HG03045 (cell line): ENCODE measurements around the gene TMEM214.

ENCODE experiments used
- ATAC-seq: cut with Tn5 transposase; IDR thresholded peaks from one replicate; pipeline ENCODE4 v1.9.1; 2021; ENCODE audit warnings: mild to moderate bottlenecking, moderate library complexity; ENCODE audit not compliant: unreplicated experiment

The TMEM214 gene

DNA sequence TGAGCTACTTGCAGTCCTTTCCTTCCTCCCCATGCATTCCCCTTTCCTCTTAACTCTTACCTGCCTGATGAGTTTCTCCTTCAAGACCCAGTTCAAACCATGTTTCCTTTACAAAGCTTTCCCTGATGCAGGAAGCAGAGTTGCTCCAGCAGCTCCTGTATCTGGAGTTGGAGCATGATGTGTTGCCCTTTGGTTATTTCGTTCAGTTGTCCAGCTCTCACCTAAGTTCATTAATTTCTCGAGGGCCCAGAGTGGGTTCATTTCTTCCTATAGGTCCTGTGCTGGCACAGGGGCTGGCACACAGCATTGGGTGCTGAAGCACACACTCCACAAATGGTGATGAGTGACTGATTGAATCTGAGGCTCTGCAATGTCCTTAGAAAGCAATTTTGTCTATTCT, 23.0 kb upstream of the TMEM214 start:
- ATAC-seq, result no peak

DNA sequence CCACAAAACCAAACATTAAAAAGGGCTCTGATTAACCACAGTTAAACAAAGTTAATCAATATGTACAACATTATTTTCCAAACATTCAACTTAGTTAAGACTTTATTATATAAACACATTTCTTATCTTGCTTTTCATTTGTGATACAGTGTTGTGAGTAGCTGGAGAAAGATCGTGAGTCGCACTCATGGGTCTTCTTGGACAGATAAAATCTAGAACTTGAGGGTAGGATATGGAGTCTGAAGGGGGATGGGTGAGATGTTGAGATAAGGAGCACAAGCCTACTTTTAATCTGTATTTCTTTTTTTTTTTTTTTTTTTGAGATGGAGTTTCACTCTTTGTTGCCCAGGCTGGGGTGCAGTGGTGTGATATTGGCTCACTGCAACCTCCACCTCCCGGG, 22.6 kb upstream of the TMEM214 start:
- no peak for ATAC-seq

DNA sequence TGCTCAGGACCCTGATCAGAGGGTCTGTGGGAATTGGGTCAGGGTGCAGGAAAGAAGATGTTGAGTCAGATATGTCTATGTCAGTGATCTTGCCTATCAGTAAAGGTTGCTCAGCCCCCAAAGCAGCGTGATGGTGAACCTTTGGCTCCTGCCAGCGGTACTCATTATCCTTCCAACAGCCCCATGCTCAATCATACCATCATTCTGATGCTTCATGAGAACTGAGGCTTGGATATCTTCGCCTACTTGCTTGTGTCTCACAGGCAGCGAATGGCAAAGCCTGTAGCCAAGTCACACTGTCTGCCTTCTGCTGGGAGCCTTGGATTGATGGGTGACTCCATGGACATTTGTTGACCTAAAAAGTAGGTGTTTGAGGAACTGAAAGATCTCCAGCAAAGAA, 19.0 kb upstream of the TMEM214 start:
- no peak for ATAC-seq

DNA sequence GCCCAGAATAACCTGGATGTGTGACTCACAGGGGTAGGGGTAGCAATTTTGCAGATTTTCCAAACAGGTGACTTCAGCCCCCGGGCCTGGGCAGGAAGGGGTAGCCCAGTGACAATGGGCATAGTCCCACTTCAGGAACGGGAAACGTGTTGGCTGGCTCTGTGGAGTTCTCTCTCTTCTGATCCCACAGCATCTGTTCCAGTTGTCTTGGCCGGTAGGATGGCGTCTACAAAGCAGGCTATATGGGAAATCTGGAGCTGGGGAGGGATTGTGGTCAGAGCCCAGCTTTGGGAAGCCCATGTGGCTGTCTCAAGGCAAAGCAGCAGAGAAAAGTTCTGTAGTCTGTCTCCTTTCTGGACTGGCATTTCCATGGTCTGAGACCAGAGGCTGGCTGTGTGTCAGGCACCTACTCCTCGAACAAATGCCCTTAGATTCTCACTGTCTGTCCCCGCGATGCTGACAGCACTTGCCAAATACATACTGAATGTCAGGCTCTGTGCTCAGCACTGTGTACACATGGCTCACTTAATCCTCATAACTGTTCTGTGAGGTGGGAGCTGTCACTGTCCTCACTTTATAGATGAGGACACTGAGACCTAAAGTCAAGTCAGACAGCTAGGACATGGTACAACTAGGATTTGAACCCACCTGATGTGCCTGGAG, 17.9 kb upstream of the TMEM214 start:
- ATAC-seq, result no peak

DNA sequence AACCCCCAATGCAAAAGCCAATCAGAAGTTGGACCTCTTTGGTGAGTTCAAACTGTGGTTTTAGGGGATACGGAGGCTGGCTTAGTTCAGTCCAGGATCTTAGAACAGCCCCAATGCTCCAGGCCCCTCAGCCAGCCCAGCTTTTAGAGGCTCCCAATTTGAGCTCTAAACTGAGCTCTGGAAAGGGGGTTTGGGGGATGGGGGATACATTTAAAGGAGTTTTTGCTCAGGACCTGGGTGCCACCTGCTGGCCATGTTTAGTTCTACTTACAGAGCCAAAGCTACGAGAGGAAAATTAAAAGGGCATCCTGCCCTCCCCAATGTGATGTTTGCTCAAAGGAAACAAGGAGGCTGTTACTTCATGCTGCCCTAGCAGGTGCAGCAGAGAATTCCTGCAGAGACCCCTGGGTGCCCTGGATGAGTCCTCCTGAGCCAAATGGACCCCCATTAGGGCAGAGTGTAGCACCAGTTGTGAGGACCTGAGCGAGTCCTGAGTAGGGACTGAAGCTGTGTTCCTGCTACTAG, 15.9 kb upstream of the TMEM214 start:
- no peak for ATAC-seq

DNA sequence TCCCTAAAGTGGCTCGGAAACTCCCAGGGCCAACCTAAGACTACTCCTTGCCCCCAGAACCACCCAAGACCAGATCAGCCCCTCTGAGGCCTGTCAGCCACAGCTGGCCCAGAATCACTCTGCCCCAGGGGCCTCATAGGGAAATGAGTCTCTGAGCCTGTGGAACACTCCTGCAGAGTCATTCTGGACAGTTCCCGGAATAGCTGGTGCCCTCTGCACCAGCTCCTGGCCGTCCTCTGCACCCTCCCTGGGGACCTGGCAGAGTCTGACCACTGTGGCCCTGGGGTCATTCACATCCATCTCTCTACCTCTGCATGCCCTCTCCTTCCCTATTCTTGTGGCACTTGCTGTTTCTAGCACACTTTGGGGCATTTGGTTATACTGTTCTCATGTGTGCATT, 14.6 kb upstream of the TMEM214 start:
- ATAC-seq, result no peak

DNA sequence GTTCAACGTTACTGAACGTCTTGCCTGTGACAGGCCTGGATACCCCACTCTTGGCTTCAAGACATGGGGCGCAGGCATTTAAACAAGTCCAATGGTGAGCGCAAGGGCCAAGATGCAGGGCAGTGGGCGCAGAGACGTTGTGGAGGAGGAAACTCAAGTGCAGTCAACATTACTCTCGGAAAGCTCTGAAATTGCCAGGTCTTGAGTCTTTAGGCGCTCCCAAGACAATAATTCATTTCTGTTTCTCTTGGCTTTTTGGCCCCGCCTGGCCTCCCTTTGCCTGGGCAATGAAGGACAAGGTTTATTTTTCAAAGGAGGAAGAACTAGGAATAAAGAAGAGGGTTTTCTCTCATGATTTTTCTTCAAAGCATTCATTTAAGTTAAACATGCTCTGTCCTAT, 13.3 kb upstream of the TMEM214 start:
- no peak for ATAC-seq

DNA sequence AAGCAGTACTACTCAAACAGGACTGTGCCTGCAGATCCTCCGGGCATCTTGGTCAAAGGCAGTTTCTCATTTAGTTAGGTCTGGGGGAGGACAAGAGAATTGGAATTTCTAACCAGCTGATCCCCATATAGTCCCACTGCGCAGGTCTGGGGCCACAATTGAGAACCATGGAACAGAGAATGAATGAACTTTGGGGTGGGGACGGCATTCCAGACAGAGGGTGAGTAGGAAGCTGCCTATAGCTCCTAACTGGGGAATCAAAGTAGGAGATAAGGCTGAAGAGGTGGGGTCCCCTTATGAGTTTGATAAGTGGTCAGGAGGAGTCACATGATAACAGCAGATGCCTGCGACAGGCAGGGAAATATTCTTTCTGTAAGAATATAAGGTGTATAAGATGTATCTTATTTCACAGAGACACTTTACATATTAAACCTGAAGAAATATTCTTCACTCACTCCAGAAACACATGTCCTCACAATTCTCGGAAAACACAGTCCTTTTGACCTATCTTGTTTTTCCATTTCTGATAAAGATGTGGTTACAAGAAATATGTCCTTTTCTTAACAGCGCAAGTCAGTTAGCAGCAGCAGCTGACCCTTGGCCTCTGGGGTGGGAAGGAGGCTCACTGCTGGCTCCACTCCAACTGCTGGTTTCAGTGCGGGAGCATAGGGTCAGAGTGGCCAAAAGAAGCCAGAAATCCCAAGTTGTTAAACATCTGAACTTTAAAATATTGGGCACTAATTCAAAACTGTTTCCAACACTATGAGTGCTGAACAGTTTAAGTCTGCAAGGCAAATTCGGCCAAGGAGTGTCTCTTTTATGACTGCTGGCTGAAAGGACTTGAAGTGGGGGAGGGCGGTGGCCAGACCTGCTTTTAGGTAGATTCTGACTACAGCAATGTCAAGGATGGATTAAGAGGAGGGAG, 12.6 kb upstream of the TMEM214 start:
- no peak for ATAC-seq

DNA sequence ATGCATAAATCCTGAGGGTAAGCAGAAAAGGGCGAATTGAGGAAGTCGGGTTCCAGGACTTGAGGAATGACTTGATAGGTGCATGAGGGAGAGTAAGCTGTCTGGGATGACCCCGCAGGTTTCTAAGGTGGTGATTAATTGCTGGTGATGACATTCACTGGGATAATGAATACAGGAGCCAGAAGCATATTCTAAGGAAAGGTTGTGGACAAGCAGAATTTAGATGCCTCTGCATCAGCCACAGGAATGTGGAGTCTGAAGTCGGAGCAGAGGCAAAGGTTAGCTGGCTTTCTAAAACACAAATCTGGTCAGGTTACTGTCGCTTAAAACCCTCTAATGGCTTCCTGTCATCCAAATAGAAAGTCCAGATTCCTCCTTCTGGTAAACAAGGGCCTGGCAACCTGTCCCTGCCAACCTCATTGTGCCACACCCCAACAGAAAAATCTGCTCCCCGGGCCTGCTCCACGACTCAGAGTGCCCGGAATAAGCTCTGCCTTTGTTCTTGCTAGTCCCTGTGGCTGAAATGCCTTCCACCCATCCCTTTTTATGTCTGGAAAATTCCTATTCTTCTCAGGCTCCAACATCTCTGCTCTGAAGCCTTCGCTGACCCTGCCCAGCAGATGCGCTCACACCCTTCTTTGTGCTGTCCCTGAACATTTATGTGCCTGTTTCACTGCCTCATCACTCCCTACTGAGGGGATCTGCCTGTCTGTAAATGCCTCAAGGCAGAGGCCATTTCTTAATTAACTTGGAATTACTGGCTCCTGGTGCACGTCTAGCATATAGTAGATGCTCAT, 11.3 kb upstream of the TMEM214 start:
- ATAC-seq, result no peak

DNA sequence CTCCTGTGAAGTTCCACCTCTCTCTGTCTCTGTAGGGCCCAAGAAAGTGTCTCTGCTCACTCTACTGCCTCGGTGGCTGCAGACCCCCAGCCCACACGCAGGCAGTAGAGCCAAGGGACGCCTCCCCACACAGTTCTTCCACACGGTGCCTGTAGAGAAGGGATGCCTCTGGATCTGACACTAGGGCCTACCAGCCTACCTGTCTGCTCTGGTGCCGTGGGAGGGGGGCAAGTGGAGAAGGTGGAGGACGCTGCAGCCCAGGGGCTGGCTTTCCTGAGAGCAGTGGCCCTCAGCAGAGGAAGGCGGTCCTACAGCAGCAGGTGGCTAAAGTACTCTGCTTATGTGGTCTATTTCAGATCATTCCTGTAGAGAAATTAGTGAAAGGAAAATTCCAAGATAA, 9.0 kb upstream of the TMEM214 start:
- no peak for ATAC-seq

DNA sequence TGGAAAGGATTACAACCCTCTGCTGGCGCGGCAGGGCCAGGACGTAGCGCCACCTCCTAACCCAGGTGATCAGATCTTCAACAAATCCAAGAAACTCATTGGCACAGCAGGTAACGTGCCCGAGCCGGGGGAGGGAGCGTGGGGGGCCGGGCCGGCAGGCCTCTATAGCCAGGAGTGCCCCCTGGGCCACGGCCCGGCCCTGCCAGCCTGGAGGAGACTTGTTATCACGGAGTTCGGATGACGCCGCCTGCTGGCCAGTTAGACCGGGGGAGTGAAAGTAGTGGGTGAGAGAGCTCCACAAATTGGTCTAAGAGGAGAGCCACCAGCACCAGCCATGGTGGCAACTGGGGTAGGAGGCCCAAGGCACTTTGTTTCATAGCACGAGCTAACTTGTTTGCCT, 8.6 kb upstream of the TMEM214 start:
- no peak for ATAC-seq

DNA sequence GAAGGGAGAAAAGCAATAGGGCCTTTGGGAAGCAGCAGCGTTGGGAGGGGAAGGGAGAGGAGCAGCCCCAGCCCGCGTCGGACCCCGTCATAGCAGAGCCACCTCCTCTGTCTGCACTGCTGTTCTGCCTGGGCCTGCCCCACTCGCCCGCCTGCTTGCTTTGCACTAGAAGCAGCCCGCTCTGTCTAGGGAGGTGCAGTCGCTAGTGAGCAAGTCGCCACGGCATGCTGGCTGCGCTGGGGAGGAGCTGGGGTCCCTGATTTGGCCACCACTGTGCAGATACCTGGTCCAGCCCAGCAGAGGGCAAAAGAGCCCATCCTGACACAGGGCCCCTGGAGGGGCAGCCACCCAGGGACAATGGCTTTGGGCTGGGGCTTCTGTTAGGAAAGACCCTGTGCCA, 8.0 kb upstream of the TMEM214 start:
- ATAC-seq, result no peak

DNA sequence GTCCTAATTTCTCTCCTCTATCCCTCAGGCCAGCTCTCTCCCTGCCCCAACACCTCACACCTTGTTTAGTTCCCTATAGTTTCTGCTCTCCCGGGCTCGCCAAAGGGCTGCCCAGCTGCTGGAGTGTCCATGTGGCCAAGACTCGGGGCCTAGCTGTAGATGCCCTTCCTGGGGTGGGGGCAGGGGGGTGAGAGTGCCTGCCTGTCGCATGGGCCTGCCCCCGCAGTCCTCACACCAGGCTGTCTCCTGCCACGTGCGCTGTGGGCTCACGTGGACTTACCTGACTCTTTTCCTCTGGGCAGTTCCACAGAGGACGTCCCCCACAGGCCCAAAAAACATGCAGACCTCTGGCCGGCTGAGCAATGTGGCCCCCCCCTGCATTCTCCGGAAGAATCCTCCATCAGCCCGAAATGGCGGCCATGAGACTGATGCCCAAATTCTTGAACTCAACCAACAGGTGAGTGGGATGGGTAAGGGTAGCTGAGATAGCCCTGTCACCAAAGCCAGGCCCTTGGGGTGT, 7.4 kb upstream of the TMEM214 start:
- ATAC-seq, result no peak

DNA sequence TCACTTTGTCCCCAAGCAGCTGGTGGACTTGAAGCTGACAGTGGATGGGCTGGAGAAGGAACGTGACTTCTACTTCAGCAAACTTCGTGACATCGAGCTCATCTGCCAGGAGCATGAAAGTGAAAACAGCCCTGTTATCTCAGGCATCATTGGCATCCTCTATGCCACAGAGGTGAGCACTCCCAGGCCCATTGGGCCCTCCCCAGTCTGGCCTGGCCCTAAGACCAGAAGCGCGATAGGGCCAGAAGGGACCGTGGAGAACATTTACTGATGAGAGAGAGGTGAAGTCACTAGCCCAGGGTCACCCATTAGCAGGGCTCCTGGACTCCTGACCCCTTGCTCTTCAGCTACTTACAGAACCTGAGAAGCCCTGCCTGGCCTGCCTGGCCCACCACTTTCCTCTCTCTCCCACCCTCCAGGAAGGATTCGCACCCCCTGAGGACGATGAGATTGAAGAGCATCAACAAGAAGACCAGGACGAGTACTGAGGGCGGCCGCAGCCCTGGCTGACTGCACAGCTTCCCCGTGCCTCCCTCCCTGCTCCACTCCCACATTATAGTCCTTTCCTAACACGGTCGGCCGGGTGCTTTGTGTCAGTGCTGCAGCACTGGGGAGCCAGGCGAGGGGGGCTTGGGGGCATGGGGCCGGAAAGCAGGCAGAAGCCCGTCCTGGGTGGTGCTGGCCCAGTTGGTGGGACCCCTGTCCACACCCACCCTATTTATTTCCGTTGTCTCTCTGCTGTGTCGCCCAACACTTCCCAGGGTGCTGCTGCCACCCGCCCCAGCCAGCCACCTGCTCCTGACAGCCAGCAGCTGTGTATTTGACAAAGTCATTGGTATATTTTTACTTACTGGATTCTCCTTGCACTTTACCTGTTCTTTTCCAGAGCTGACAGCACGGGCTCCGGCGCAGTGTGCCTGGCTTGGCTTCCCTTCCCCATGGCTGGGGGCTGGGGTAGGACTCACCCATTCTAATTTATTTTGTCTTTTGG, 6.6 kb upstream of the TMEM214 start:
- ATAC-seq, result no peak

DNA sequence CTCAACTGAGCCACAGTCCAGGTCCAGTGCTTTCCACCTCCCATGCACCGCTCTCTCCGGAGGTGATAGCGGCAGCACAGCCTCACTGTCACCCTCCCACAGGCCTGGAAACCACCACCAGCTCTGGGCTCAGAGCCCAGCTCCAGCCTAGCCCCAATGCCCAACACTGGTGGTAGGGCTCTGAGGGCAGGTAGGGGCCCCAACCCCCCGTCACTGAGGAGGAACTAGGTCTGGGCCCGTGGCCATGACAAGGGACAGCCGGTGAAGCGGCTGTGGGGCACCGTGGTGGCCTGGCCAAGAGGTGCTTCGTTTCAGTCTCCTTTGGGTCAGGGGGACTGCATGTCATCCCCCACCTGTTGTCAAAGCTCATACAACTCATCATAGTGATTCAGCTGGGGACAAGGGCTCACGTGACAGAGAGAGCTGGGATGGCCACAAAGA, 5.5 kb upstream of the TMEM214 start:
- no peak for ATAC-seq

DNA sequence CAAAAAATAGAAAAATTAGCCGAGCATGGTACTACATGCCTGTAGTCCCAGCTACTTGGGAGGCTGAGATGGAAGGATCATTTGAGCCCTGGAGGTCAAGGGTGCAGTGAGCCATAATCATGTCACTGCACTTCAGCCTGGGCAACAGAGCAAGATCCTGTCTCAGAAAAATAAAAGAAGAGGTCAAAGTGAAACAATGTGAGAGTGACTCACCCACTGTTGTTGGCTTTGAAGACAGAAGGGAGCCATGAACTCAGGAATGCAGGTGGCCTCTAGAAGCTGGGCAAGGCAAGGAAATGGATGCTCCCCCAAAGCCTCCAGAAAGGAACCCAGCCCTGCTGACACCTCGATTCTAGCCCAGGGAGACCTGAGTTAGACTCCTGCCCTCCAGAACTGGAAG, 3.7 kb upstream of the TMEM214 start:
- ATAC-seq, result no peak

DNA sequence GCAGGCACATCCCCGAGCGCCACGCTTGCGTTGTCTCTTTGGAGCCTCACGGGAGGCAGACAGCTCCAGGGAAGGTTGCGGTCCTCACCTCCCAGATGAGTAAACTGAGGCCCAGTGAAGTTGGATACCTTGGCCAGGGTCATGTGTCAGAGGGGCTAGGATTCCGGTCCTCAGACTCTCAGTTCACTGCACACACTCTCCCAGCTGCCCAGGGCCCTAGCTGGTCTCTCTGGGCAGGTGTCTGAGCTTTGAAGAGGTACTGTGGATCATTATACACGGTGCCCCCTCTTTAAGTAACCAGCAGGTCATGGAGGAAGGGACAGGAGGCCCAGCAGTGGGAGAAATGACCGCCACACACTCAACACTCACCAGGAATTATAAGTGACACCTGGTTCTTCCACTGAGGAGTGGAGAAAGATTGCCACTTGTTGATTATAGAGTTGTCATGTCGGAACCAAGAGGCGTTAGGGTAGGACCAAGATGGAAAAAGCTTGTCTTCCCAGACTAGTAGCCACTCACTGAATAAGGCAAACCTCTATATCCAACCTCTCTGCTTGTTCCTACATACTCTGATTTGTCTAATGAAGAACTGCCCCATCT, 588 bp downstream of the TMEM214 start:
- ATAC-seq, result no peak

DNA sequence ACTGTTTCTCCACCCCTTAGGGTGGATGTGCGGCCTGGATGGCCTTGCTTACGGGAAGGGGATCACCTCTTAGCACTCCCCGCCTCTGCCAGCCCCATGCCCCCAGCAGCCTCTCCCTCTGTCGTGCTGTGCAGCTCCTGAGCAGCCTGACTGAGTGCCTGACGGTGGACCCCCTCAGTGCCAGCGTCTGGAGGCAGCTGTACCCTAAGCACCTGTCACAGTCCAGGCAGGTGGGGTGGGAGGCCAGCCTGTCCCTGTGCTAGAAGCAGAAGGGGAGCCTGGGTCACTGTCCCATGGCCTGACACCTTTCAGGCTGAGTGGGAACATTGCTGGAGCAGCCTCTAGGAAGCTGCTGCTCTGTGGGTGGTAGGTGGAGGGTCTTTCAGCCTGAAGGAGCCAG, 5.2 kb downstream of the TMEM214 start:
- ATAC-seq, result no peak

DNA sequence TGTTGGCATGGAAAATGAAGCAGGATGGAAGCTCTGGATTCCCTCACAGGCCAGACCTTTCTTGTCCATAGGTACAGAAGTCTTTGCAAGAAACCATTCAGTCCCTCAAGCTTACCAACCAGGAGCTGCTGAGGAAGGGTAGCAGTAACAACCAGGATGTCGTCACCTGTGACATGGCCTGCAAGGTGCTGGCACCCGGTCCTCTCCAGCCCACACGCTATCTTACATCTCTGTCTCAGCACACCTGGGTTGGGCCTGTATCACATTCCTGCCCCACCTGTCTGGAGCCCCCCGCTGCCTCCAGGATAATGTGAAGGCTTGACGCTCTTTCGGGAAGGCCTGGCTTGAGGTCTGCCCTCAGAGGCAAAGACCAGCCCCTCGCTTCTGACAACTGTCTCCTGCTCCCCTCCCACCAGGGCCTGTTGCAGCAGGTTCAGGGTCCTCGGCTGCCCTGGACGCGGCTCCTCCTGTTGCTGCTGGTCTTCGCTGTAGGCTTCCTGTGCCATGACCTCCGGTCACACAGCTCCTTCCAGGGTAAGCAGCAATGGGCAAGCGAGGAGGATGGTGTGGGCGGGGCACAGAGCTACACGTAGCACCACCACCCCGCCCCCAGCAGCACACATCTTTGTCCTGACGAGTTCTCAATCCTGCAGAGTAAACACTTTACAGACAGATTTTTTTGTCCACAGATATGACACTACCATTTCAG, 6.0 kb downstream of the TMEM214 start:
- no peak for ATAC-seq
